Lower leg skin (tissue), 4 donors: ENCODE data around the gene ZNF460. TPM values are rescaled to one million over a fixed set of nuclear protein-coding genes. Genes with fewer than 3 reads are reported as not detected.
A peak's percentile ranks its signal among the peaks of the same experiment; 100 is the strongest.

Experiments used
- DNase-seq, 2 donors: peaks; one replicate each; pipeline ENCODE4 v3.0.0-alpha.2; 2019; ENCODE audit warnings: low spot score in 2 of 2
- H3K4me3 ChIP-seq: fragments of 200-600 bp; sonication (generic); 2 replicates; pipeline ENCODE4 v1.5.1; 2017; ENCODE audit warnings: mild to moderate bottlenecking, low read depth; ENCODE audit not compliant: poor library complexity, severe bottlenecking
- CTCF ChIP-seq, 3 donors: fragments of 450-650 bp; IDR thresholded peaks; one replicate each; pipeline ENCODE4 v1.5.1; 2016; ENCODE audit warnings: antibody characterized with exemption in 3 of 3, mild to moderate bottlenecking in 3 of 3, moderate library complexity in 2 of 3
- POLR2A ChIP-seq, 2 donors: fragments of 450-650 bp; IDR thresholded peaks; one replicate each; pipeline ENCODE4 v1.6.1; 2016 to 2017; ENCODE audit warnings: antibody characterized with exemption in 2 of 2, mild to moderate bottlenecking in 1 of 2, moderate library complexity in 1 of 2
- WGBS, 2 donors: methylation state at CpG; one replicate each; pipeline ENCODE4 v1.1.5; 2018; 5-methylcytosine and 5-hydroxymethylcytosine counted together
- intact Hi-C: fragments of 100-400 bp; cut with DNase I; formaldehyde crosslinking; loops from one replicate; pipeline ENCODE4 v1.15.0; 2023; ENCODE audit warnings: low total_unique reads
- total RNA-seq, 4 donors: library from RNA; depleted of rRNA; stranded (reverse); fragments of >200 nt; gene quantifications; one replicate each; pipeline ENCODE4 v1.1.0, GENCODE V29; 2016

ZNF460 gene
- total RNA-seq, 4 donors from 2014 or later, result 57.6 to 71.0 (median 65.5) TPM

- peak overlapping the region; percentile 81 for H3K4me3 ChIP-seq
- DNase-seq, result no peak
- 14 to 23% methylated on average over 7 of the region's 7 CpGs for WGBS, 2 donors
- TF ChIP-seq CTCF (IDR thresholded peaks at IDR 0.05), result no peak
- TF ChIP-seq POLR2A (IDR thresholded peaks at IDR 0.05), result no peak
- intact Hi-C loops, result no loop called here
Measured at GRCh38 chr19:57241176-57241575, 39.1 kb upstream of the ZNF460 start.

GRCh38 chr19:57242821-57243220 lies 37.5 kb upstream of the ZNF460 start:
- H3K4me3 ChIP-seq, result no peak overlapping the region
- TF ChIP-seq POLR2A (IDR thresholded peaks at IDR 0.05) (no peak), CTCF (IDR thresholded peaks at IDR 0.05) (no peak)
- DNase-seq, result no peak
- intact Hi-C loops, result no loop called here
- WGBS, 2 donors, result 94% methylated on average over 5 of the region's 5 CpGs

GRCh38 chr19:57244513-57244912 lies 35.8 kb upstream of the ZNF460 start:
- no peak overlapping the region for H3K4me3 ChIP-seq
- no peak for DNase-seq
- intact Hi-C loops, result no loop called here
- no peak for TF ChIP-seq CTCF (IDR thresholded peaks at IDR 0.05)
- no peak for TF ChIP-seq POLR2A (IDR thresholded peaks at IDR 0.05)
- 85 to 93% methylated on average over 5 of the region's 5 CpGs for WGBS, 2 donors

GRCh38 chr19:57245066-57245465 lies 35.2 kb upstream of the ZNF460 start:
- 96 to 99% methylated on average over 5 of the region's 5 CpGs for WGBS, 2 donors
- no peak overlapping the region for H3K4me3 ChIP-seq
- no peak for DNase-seq
- TF ChIP-seq CTCF (IDR thresholded peaks at IDR 0.05) (no peak), POLR2A (IDR thresholded peaks at IDR 0.05) (no peak)
- intact Hi-C loops, result no loop called here

- TF ChIP-seq CTCF (IDR thresholded peaks at IDR 0.05), result no peak
- TF ChIP-seq POLR2A (IDR thresholded peaks at IDR 0.05), result no peak
- intact Hi-C loops, result no loop called here
- no peak overlapping the region for H3K4me3 ChIP-seq
- 79 to 82% methylated on average over 6 of the region's 6 CpGs for WGBS, 2 donors
- DNase-seq, result no peak
Measured at GRCh38 chr19:57245959-57246358, 34.3 kb upstream of the ZNF460 start.

- intact Hi-C loops, result no loop called here
- TF ChIP-seq POLR2A (IDR thresholded peaks at IDR 0.05), result no peak
- no peak for TF ChIP-seq CTCF (IDR thresholded peaks at IDR 0.05)
- WGBS, 2 donors, result 91 to 93% methylated on average over 6 of the region's 6 CpGs
- DNase-seq, result no peak
- H3K4me3 ChIP-seq, result no peak overlapping the region
Measured at GRCh38 chr19:57248646-57249045, 31.6 kb upstream of the ZNF460 start.
